LNCAP (cell line): ENCODE data around the gene AMFR.

Experiments
- CTCF ChIP-seq: fragments of 450-650 bp; IDR thresholded peaks from 2 replicates; pipeline ENCODE4 v1.5.1; 2017; ENCODE audit warnings: mild to moderate bottlenecking

AMFR gene

GRCh38 chr16:56318827-56319140 is 106.6 kb downstream of the AMFR start:
- no peak for TF ChIP-seq CTCF

- TF ChIP-seq CTCF = peak; percentile 92
Measured at GRCh38 chr16:56317998-56318826, 107.1 kb downstream of the AMFR start.

DNA sequence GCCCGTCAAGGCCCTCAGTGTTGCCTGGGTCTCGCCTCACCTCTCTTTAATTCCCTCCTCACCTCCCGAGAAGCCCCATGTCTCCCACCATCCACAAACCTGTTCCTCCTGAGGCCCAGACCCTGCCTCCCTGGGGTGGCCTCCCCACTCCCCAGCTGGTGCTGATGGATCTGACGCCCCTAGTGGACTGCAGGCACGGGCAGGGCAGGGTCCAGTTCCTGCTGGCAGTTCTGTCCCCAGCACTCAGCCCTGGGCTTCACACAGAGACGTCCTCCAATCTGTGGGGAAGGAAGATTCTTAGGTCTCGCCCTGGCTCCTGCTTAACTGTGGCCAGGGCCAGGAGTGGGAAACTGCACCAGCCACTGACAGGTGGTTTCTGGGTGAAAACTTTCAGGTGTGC is 108.8 kb downstream of the AMFR start:
- TF ChIP-seq CTCF = no peak

GRCh38 chr16:56315955-56316354 is 109.4 kb downstream of the AMFR start:
- TF ChIP-seq CTCF = no peak

- no peak for TF ChIP-seq CTCF
Measured at GRCh38 chr16:56314244-56314850, 111.0 kb downstream of the AMFR start.

- no peak for TF ChIP-seq CTCF
Measured at GRCh38 chr16:56312556-56312955, 112.8 kb downstream of the AMFR start.

DNA sequence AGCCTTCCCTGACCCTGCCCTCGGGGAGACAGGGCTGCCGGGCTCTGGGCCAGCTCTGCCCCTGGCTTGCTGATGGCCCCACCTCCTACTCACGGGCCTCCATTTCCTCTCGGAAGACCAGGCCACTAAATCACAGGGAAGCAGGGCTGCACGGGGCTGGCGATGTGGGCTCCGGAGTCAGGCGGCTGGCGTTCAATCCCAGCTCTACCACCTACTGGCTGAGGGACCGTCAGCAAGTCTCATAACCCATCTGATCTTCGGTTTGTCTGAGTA is 113.4 kb downstream of the AMFR start:
- no peak for TF ChIP-seq CTCF
